Gastrocnemius medialis (tissue), 4 donors: ENCODE measurements around the gene PRR36. TPM values are rescaled to one million over a fixed set of nuclear protein-coding genes. Genes with fewer than 3 reads are reported as not detected.

Experiments used
- ATAC-seq, 2 donors: fragments of 150-250 bp; one replicate each; pipeline ENCODE4 v1.9.1; 2016
- DNase-seq, 2 donors: peaks; one replicate each; pipeline ENCODE4 v3.0.0-alpha.2; 2019
- H3K27ac ChIP-seq, 4 donors: fragments of 200-600 bp; sonication (generic); 1 replicate in 1 of 4; 2 replicates in 3 of 4; pipeline ENCODE4 v1.5.1; 2016 to 2018; ENCODE audit warnings: mild to moderate bottlenecking in 2 of 4, moderate library complexity in 1 of 4
- H3K27me3 ChIP-seq, 3 donors: fragments of 200-600 bp; sonication (generic) in 2 of 3; 1 replicate in 1 of 3; 2 replicates in 2 of 3; pipeline versions ENCODE4 v1.5.1 to v1.6.0; 2016 to 2019; ENCODE audit warnings: mild to moderate bottlenecking in 1 of 3, moderate library complexity in 1 of 3
- H3K36me3 ChIP-seq, 2 donors: fragments of 200-600 bp; sonication (generic) in 1 of 2; one replicate each; pipeline ENCODE4 v1.5.1; 2017 to 2018
- H3K4me1 ChIP-seq, 2 donors: fragments of 200-600 bp; sonication (generic) in 1 of 2; one replicate each; pipeline ENCODE4 v1.5.1; 2016 to 2017; ENCODE audit warnings: mild to moderate bottlenecking in 2 of 2
- H3K4me3 ChIP-seq, 4 donors: fragments of 200-600 bp; sonication (generic) in 3 of 4; 1 replicate in 1 of 4; 2 replicates in 3 of 4; pipeline ENCODE4 v1.5.1; 2016 to 2019; ENCODE audit warnings: mild to moderate bottlenecking in 2 of 4
- H3K9me3 ChIP-seq, 3 donors: fragments of 200-600 bp; sonication (generic) in 2 of 3; 1 replicate in 1 of 3; 2 replicates in 2 of 3; pipeline ENCODE4 v1.5.1; 2016 to 2019
- CTCF ChIP-seq, 5 experiments: fragments of 450-650 bp in 3 of 5; fragments of 200-600 bp in 2 of 5; sonication (generic) in 2 of 5; IDR thresholded peaks in 4 of 5; conservative IDR thresholded peaks in 1 of 5; 1 replicate in 4 of 5; 2 replicates in 1 of 5; pipeline ENCODE4 v1.5.1; 2016 to 2019; ENCODE audit warnings: antibody characterized with exemption in 5 of 5, mild to moderate bottlenecking in 3 of 5, moderate library complexity in 3 of 5
- POLR2A ChIP-seq, 2 donors: fragments of 450-650 bp; IDR thresholded peaks; one replicate each; pipeline ENCODE4 v1.6.1; 2017; ENCODE audit warnings: antibody characterized with exemption in 2 of 2, mild to moderate bottlenecking in 2 of 2, moderate library complexity in 2 of 2
- in situ Hi-C, 4 donors: fragments of 200-750 bp; cut with MboI; loops; one replicate each; pipeline versions ENCODE4 v1.15.0 to v1.8.0; 2017; ENCODE audit warnings: low sequenced_read_pairs in 4 of 4
- intact Hi-C: fragments of 100-400 bp; cut with DNase I; formaldehyde crosslinking; loops from one replicate; pipeline ENCODE4 v1.15.1; 2023; ENCODE audit warnings: low total_unique reads
- total RNA-seq, 4 donors: library from RNA; depleted of rRNA; stranded (reverse); fragments of >200 nt; gene quantifications; one replicate each; pipeline versions ENCODE4 v1.1.0 to v1.2.3, GENCODE V29; 2016

The PRR36 gene
- total RNA-seq, 4 donors from 2014 or later, result not detected

DNA sequence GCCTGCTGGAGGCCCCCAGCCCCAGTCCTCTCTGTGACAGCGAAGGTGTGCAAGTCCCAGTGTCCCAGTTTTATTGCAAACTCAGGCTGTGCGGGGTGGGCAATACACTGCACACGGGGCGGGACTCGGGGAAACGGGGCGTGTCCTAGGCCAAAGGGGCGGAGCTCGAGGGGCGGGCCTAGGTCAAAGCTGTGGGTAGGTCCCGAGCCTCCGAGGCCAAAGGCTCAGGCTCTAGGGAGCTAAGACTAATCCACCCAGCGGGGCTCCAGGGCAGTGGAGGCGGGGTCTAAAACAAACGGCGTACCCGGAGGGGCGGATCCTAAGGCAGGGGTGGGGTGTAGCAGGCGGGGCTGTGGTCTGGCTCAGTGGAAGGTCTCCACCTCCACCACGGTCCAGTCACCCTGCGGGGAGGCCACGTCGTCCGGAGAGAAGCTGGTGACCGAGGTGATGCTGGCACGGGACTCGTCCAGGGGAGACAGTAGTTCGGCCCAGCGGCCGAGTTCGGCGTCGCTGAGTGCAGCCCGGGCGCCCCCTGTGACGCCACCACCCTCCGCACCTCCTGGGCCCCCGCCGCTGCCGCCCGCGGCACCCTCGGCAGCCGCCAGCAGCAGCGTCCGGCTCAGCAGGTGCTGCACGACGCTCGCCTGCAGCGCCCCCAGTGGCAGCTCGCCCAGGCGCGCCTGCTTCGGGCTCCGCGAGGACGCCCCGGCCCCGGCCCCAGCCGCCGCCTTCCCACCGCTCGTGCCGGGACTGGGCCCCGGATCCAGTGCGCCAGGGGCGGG lies 5.3 kb downstream of the PRR36 start:
- in situ Hi-C loops (no loop called here), intact Hi-C loops (loop anchor here (1.0 kb wide), 1 partner anchor 40 kb away; no protein-coding TSS in a partner anchor)
- Histone ChIP-seq H3K4me1 (peaks cover 7 to 8% of the 10 kb centered on the region in 2 donors), H3K27me3 (peaks cover 39 to 68% (median 61%) of the 10 kb centered on the region in 3 donors), H3K36me3 (no peaks in the 10 kb centered on the region), H3K9me3 (no peaks in the 10 kb centered on the region), H3K27ac (no peak overlapping the region), H3K4me3 (peak overlapping the region; percentile 45 to 66 (median 50))
- TF ChIP-seq CTCF (IDR thresholded peaks at IDR 0.05 in 4 of 5, conservative IDR thresholded peaks at IDR 0.05 in 1 of 5), result peak in 4 of 5 experiments; percentile 45 to 88 (median 78)
- no peak for TF ChIP-seq POLR2A (IDR thresholded peaks at IDR 0.05)
- DNase-seq, result peak in 1 of 2 donors; percentile 35
- ATAC-seq, result peak; percentile 59 to 75

GRCh38 chr19:7868326-7868670 lies 5.9 kb downstream of the PRR36 start:
- H3K4me3 ChIP-seq, result peak overlapping the region in 3 of 4 donors; percentile 43 to 66 (median 46)

DNA sequence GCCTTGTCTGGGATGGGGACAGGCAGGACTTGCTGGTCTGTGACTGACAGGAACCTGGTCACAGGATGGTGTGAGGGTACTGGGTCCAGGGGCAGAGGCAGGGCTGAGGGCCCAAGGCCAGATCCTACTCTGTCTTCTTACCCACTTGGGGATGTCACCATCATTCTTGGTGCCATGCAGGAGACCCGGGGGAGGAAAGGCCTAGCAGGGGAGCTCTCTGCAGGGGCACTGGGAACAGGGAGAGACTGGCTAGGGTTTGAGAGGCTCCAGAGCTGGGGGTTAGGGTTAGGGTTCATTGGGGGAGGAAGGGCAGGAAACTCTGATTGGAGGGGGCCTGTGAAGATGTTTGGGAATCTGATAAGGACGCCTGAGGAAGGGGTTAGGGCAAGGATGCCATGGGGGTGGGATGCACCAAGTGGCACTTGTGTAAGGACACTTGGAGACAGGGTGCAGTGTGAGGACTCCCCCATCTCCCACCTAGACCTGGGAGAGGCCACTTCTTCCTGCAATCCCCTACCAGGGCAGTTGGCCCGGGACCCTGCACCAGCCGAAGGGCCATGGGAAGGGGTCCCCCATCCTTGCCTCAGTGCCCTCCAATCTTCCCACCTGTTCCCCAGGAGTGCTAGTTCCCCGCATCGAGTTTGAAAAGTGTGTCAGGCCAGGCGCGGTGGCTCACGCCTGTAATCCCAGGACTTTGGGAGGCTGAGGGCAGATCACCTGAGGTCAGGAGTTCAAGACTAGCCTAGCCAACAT lies 6.9 kb downstream of the PRR36 start:
- H3K9me3 ChIP-seq, result no peaks in the 10 kb centered on the region
- ATAC-seq (no peak), DNase-seq (no peak)
- H3K27ac ChIP-seq, result no peak overlapping the region
- intact Hi-C loops, result no loop called here
- in situ Hi-C loops, result no loop called here
- TF ChIP-seq CTCF (IDR thresholded peaks at IDR 0.05 in 4 of 5, conservative IDR thresholded peaks at IDR 0.05 in 1 of 5) (no peak), POLR2A (IDR thresholded peaks at IDR 0.05) (no peak)
- H3K27me3 ChIP-seq, result peaks cover 25 to 54% (median 53%) of the 10 kb centered on the region in 3 donors
- no peak overlapping the region for H3K4me3 ChIP-seq
- H3K36me3 ChIP-seq, result no peaks in the 10 kb centered on the region
- H3K4me1 ChIP-seq, result peaks cover 7 to 8% of the 10 kb centered on the region in 2 donors

More at GRCh38 chr19:7868326-7868670, 5.9 kb downstream of the PRR36 start:
- ATAC-seq (no peak), DNase-seq (no peak)
- intact Hi-C loops, result no loop called here
- Histone ChIP-seq H3K4me1 (peaks cover 7 to 8% of the 10 kb centered on the region in 2 donors), H3K36me3 (no peaks in the 10 kb centered on the region), H3K27me3 (peaks cover 33 to 62% (median 59%) of the 10 kb centered on the region in 3 donors), H3K9me3 (no peaks in the 10 kb centered on the region), H3K27ac (no peak overlapping the region)
- in situ Hi-C loops, result no loop called here
- TF ChIP-seq POLR2A (IDR thresholded peaks at IDR 0.05), result no peak
- TF ChIP-seq CTCF (IDR thresholded peaks at IDR 0.05 in 4 of 5, conservative IDR thresholded peaks at IDR 0.05 in 1 of 5), result no peak

DNA sequence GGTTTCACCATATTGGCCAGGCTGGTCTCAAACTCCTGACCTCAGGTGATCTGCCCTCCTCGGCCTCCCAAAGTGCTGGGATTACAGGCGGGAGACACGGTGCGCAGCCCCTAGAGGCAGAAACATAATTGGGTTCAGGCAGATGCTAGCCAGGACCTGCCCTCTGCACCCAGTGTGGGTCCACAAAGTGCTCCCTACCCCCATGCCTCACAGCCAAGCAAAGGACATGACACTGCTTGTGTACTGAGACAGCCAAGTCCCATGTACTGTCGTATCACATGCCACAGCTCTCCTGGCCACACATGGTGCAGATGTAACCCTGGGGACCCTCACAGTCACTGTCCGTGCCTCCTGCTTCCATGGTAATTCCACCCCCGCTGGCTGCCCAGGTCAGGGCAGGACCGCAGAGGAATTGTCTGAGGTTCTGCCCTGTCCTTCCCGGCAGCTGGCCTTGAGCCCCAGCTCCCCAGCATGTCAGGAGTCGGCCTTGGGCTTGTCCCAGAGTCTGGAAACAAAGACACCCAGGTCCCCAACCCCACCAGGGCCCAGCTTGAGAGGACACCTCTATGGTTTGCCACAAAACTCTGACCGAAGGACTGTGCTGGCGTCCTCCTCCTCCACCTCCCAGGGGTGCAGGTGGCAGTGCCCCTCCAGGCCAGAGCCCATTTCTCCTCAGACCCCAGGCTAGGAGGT lies 7.6 kb downstream of the PRR36 start:
- TF ChIP-seq CTCF (IDR thresholded peaks at IDR 0.05 in 4 of 5, conservative IDR thresholded peaks at IDR 0.05 in 1 of 5), result no peak
- no peak for TF ChIP-seq POLR2A (IDR thresholded peaks at IDR 0.05)
- in situ Hi-C loops (no loop called here), intact Hi-C loops (no loop called here)
- Histone ChIP-seq H3K4me3 (no peak overlapping the region), H3K9me3 (no peaks in the 10 kb centered on the region), H3K27me3 (peaks cover 31 to 58% (median 56%) of the 10 kb centered on the region in 3 donors), H3K27ac (no peak overlapping the region), H3K36me3 (no peaks in the 10 kb centered on the region), H3K4me1 (peaks cover 7 to 8% of the 10 kb centered on the region in 2 donors)
- no peak for DNase-seq
- no peak for ATAC-seq
